ENCODE data around the gene DGKB. TPM values are rescaled to one million over a fixed set of nuclear protein-coding genes. Genes with fewer than 3 reads are reported as not detected.

DGKB gene
- total RNA-seq, 2 donors from 2014 or later: 0.52 TPM; not detected in 1

DNA sequence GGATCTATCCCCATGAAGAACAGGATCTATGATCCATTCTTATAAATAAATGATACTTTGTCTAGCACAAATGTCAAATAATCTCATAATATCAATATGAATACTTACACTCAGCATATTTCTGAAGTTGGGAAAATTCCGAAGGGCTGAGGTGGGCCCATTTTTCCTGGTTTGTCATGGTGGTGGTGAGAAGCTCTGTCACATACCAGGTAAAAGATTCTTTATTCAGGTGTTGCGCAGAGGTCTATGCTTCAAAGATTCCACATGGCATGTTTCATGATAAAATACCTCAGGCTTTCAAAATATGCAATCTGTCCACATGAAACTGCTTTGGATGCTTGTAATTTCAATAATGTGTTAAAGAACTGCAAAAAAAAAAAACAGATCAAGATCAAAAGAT is 61.5 kb downstream of the DGKB start:
- Histone ChIP-seq H3K9me3 (no peaks in the 10 kb centered on the region), H3K4me1 (peaks cover 8% of the 10 kb centered on the region), H3K27ac (no peak overlapping the region), H3K4me3 (no peak overlapping the region), H3K36me3 (replicated peaks in 1 of 2; ENCODE audit: insufficient read depth in 1 of 2, low read depth in 2 of 2) (no peaks in the 10 kb centered on the region), H3K27me3 (no peaks in the 10 kb centered on the region)
- DNase-seq (no peak), ATAC-seq (no peak)
- TF ChIP-seq, protein P1, sequence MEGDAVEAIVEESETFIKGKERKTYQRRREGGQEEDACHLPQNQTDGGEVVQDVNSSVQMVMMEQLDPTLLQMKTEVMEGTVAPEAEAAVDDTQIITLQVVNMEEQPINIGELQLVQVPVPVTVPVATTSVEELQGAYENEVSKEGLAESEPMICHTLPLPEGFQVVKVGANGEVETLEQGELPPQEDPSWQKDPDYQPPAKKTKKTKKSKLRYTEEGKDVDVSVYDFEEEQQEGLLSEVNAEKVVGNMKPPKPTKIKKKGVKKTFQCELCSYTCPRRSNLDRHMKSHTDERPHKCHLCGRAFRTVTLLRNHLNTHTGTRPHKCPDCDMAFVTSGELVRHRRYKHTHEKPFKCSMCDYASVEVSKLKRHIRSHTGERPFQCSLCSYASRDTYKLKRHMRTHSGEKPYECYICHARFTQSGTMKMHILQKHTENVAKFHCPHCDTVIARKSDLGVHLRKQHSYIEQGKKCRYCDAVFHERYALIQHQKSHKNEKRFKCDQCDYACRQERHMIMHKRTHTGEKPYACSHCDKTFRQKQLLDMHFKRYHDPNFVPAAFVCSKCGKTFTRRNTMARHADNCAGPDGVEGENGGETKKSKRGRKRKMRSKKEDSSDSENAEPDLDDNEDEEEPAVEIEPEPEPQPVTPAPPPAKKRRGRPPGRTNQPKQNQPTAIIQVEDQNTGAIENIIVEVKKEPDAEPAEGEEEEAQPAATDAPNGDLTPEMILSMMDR (IDR thresholded peaks at IDR 0.05): no peak
- TF ChIP-seq POLR2A (IDR thresholded peaks at IDR 0.05): no peak
- intact Hi-C loops (cut with DNase I): no loop called here
- WGBS, 2 donors: 87 to 91% methylated on average over 2 of the region's 2 CpGs

DNA sequence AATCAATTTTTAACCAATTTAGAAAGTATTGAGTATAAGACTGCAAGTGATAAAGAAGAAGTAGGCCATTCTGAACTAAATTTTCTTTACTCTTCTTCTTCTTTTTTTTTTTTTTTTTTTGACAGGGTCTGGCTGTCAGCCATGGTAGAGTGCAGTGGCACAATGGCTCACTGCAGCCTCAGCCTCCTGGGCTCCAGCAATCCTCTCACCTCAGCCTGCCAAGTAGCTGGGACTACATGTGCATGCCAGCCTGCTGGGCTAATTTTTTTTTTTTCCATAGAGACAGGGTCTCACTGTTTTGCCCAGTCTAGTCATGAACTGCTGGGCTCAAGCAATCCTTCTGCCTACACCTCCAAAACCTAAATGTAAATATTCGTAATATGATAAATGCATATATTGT is 63.2 kb downstream of the DGKB start:
- H3K27ac ChIP-seq: no peak overlapping the region
- TF ChIP-seq, protein P1 (IDR thresholded peaks at IDR 0.05): no peak
- no peak for TF ChIP-seq POLR2A (IDR thresholded peaks at IDR 0.05)
- no peak overlapping the region for H3K4me3 ChIP-seq
- WGBS, 2 donors: 90 to 95% methylated on average over 1 of the region's 1 CpG
- no peaks in the 10 kb centered on the region for H3K9me3 ChIP-seq
- H3K36me3 ChIP-seq (replicated peaks in 1 of 2; ENCODE audit: insufficient read depth in 1 of 2, low read depth in 2 of 2): no peaks in the 10 kb centered on the region
- ATAC-seq (no peak), DNase-seq (no peak)
- H3K27me3 ChIP-seq: no peaks in the 10 kb centered on the region
- intact Hi-C loops (cut with DNase I): no loop called here
- H3K4me1 ChIP-seq: peaks cover 8% of the 10 kb centered on the region

DNA sequence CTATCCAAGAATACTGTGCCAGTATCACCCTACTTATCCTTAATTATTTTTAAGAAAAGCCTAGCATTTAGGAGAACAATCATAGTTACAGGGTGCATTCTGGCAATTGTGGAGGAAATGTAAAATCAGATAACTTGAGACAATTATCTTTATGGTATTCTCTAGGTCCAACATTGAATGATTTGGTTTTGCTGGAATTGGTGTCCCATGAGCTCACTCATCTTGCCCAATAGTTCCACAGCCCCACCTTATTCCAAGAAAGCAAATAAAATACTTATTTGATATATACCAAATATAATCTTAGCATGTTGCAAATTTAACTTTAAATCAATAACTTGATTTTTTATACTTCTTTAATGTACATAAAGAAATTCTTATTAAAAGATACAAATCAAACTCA is 65.3 kb downstream of the DGKB start:
- DNase-seq (no peak), ATAC-seq (no peak)
- no peaks in the 10 kb centered on the region for H3K9me3 ChIP-seq
- no peaks in the 10 kb centered on the region for H3K36me3 ChIP-seq (replicated peaks in 1 of 2; ENCODE audit: insufficient read depth in 1 of 2, low read depth in 2 of 2)
- H3K4me3 ChIP-seq: no peak overlapping the region
- no peak overlapping the region for H3K27ac ChIP-seq
- peaks cover 8% of the 10 kb centered on the region for H3K4me1 ChIP-seq
- TF ChIP-seq, protein P1 (IDR thresholded peaks at IDR 0.05): no peak
- TF ChIP-seq POLR2A (IDR thresholded peaks at IDR 0.05): no peak
- intact Hi-C loops (cut with DNase I): no loop called here
- no peaks in the 10 kb centered on the region for H3K27me3 ChIP-seq

DNA sequence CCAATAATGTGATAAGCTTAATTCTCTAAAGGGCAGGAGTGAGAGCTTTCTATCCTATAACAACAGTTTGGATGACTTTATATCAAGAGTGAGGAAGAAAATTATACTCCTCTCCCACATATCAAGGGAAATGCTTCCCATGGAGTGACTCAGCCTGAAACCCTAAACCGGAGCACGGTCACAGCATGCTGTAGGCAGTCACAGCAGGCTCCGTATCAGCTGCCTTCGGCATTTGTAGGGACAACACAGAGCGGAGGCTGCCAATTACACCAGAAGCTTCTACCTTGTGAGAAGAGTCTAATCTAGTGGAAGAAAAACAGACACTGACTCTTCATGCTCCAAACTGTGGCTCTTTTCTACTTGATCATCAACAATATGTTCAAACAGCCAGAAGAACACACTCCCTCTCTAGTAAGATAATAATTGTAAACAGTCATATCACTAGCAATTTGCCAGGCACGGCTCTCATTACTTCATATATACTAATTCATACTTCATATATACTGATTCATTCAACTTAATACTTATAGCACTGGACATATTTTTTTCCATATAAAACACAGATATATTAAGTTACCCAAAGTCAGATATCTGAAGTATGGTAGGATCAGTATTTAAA is 65.9 kb downstream of the DGKB start:
- TF ChIP-seq, protein P1 (IDR thresholded peaks at IDR 0.05): no peak
- no peak for TF ChIP-seq POLR2A (IDR thresholded peaks at IDR 0.05)
- H3K36me3 ChIP-seq (replicated peaks in 1 of 2; ENCODE audit: insufficient read depth in 1 of 2, low read depth in 2 of 2): no peaks in the 10 kb centered on the region
- DNase-seq: peak; percentile 23 to 60 (median 47)
- ATAC-seq: peak; percentile 58
- H3K27ac ChIP-seq: no peak overlapping the region
- 11 to 20% methylated on average over 6 of the region's 6 CpGs for WGBS, 2 donors
- H3K4me1 ChIP-seq: peaks cover 8% of the 10 kb centered on the region
- H3K9me3 ChIP-seq: no peaks in the 10 kb centered on the region
- H3K4me3 ChIP-seq: no peak overlapping the region
- intact Hi-C loops (cut with DNase I): no loop called here
- H3K27me3 ChIP-seq: no peaks in the 10 kb centered on the region

DNA sequence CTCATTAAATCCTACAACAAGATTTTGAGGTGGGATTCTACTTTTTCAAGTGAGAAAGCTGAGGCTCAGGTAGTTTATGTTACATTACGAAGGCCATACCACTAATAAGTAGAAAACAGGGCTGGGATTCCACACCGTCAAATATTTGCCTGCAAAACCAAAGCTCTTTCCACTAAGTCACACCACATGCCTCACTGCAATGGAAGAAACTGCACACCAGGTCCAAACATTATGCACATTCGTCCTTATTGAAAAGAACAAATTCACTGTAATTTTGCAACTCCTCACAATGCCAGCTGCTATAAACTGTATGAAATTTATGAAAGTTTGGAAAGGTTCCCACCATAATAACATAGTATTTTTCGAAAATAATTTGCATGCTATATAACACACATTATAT is 66.5 kb downstream of the DGKB start:
- H3K27ac ChIP-seq: no peak overlapping the region
- ATAC-seq (no peak), DNase-seq (no peak)
- no peak for TF ChIP-seq POLR2A (IDR thresholded peaks at IDR 0.05)
- TF ChIP-seq, protein P1 (IDR thresholded peaks at IDR 0.05): no peak
- WGBS, 2 donors: 76 to 80% methylated on average over 4 of the region's 4 CpGs
- no peak overlapping the region for H3K4me3 ChIP-seq
- H3K4me1 ChIP-seq: peaks cover 8% of the 10 kb centered on the region
- H3K36me3 ChIP-seq (replicated peaks in 1 of 2; ENCODE audit: insufficient read depth in 1 of 2, low read depth in 2 of 2): no peaks in the 10 kb centered on the region
- no peaks in the 10 kb centered on the region for H3K9me3 ChIP-seq
- H3K27me3 ChIP-seq: no peaks in the 10 kb centered on the region
- intact Hi-C loops (cut with DNase I): no loop called here

Data from body of pancreas (tissue), 4 donors.